GDM1 (cell line): ENCODE data around the gene OR8I2.
"Not testable (repeated sequence)": the region's sequence is repeated elsewhere in the genome, so short reads cannot be mapped to it uniquely, and the experiment has no call there.

ENCODE experiments used
- DNase-seq: peaks from one replicate; lab custom pipeline; 2025; lab: John Stamatoyannopoulos, UW

OR8I2 gene

DNA sequence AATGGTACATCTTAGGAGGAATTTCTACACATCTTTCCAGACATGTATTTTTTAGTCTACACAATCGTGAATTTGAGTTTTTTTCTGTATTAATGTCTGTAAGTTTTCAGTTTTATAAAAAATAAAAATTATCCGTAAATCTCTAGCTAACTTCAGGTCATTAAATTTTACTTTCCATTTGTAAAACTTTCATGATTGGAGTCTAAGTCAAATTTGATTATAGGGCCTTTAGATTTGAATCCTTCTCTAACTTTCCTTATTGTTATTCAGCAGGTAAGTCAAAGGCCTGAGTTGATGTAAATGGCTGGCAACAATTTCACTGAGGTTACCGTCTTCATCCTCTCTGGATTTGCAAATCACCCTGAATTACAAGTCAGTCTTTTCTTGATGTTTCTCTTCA is at the start of gene OR8I2:
Gene OR8I2 (plus strand): TSS at position 301 of the 400 bp plus-strand sequence. CDS start 0 bp downstream, at position 301.
- no peak for DNase-seq

DNA sequence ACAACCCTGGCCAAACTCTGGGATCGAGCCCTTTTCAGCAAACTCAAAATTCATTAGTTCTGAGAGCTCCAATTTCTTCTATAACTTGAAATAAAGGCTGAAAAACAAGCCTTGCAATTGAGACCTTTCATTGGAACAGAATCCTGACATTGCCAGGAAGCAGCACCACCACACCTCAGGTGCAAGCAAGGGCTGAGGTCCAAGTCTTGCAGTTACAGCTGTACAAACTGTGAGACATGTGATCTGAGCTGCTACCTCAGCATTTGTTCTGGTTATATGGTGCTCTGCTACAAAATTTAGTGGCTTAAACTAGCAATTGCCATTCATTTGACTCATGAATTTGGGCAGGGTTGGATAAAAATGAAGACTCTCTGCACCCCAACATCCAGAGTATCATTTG is 47.6 kb upstream of the OR8I2 start:
- DNase-seq: no peak

DNA sequence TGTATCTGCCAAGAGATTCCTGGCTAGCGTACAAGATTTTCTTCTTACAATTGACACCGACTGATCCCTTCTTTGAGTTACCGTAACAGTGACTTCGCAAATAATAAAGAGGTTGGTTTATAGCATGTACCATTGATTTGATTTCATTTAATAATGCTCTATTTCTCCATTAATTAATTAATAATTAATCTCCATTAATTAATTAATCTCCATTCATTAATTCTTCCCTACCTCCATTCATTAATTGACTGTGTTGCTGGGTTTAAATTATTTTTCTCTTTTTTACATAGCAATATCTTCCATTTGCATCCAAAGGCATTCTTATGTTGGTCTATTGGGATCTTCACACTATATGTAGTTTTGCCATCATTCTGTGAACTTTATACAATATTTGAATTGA is 44.6 kb upstream of the OR8I2 start:
- no peak for DNase-seq

DNA sequence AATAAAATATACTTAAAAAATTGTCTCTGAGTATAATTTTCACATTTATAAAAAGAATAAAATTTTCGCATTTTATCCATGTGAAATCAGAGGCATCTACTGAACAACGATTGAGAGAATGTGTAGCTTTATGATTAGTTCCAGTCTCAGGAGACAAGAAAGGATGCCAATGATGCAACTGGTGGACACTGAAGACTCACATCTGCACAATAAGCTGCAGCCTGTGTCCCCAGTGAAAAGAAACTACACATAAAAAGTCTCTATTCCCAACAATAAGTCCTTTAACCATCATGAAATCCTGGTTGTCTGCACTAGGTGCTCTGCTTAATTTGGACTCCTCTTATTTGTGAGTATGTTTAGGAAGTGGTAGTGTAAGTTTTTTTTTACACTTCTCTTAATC is 43.6 kb upstream of the OR8I2 start:
- no peak for DNase-seq

DNA sequence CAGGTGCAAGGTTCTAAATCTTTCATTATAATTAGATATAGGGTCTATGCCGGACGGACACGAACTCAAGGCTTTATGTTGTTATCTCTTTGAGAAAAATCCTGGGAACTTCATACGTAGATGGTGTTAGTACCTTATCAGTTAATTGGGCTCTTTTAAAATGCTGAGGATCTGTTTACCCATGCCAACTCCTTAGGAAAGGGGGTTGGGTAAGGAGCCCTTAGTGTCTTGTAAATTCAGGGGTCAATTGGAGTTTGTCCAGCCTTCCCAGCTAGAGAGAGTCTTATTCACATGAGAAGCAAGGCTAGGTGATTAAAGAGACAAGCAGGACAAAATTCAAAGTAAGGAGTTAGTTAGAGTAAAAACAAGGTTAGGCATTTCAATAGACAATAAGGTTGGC is 36.7 kb upstream of the OR8I2 start:
- DNase-seq: not testable (repeated sequence)

DNA sequence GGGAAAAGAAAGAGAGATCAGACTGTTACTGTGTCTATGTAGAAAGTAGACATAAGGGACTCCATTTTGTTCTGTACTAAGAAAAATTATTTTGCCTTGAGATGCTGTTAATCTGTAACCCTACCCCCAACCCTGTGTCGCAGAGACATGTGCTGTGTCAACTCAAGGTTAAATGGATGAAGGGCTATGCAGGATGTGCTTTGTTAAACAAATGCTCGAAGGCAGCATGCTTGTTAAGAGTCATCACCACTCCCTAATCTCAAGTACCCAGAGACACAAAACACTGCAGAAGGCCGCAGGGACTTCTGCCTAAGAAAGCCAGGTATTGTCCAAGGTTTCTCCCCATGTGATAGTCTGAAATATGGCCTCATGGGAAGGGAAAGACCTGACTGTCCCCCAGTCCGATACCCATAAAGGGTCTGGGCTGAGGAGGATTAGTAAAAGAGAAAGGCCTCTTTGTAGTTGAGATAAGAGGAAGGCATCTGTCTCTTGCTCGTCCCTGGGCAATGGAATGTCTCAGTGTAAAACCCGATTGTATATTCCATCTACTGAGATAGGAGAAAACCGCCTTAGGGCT is 35.4 kb upstream of the OR8I2 start:
- not testable (repeated sequence) for DNase-seq

DNA sequence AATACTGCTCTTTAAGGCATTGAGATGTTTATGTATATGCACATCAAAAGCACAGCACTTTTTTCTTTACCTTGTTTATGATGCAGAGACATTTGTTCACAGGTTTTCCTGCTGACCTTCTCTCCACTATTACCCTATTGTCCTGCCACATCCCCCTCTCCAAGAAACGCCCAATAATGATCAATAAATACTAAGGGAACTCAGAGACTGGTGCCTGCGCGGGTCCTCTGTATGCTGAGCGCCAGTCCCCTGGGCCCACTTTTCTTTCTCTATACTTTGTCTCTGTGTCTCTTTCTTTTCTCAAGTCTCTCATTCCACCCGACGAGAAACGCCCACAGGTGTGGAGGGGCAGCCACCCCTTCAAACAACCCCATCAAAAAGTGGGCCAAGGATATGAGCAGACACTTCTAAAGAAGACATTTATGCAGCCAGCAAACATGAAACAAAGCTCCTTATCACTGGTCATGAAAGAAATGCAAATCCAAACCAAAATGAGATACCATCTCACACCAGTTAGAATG is 34.8 kb upstream of the OR8I2 start:
- not testable (repeated sequence) for DNase-seq

DNA sequence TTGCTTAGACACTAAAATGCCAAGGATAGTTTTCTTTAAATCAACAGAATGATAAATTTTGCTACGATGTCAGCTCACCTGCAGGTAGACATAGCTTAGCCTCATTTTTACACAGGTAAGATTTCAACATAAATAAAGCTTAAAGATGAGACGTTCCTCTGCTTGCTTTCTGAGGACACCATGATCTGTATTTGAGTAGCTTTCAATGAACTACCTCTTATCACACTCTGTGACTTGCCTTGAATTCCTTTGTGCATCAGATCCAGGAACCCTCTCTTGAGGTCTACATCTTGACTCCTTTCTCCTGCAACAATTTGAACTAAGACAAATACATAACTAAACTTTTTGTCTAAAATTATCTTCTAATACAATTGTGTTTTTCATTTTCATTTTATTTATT is 26.1 kb upstream of the OR8I2 start:
- DNase-seq: no peak

DNA sequence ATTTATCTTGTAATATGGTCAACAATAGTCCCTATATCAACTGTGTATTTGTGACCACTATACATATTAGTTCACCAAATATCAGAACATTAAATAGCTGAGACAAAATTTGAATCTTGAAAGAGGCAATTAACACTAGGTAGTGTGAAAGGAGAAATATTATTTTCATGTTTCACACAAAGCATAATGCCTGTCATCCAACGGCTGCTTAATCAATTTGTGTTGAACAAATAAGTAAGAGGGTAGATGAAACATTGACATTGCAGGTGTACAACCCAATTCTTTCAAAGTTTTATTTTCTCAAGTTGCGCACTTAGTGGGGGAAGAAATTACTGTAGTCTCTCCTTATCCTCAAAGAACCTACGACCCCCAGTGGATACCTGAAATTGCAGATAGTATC is 3.4 kb upstream of the OR8I2 start:
- no peak for DNase-seq

DNA sequence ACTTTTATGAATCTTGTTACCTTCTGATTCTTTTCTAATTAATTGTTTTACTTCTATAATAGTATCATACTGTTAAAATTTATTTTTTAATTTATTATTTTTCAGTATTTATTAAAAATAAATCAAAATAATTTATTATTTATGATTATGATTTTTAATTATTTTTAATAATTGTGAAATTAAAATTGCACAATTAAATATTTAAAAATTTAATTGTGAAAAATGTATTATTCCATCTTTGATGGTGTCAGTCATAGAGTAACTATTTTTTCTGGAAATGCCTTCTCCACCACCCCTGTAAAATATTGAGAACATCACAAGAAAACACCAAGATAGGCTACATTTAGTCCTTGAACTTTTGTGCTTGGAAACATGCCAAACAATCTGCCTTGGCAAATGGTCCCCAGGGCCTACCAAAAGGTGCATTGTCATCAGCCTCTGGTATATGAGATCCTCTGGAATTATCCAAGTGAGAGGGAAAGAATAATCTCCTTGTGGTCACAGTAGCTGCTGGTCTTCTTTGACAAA is 10.2 kb downstream of the OR8I2 start, which contains the start of gene OR8H2:
Gene OR8H2 (plus strand): TSS at position 478 of the 528 bp plus-strand sequence. CDS start 1,356 bp downstream, outside the sequence.
- no peak for DNase-seq

DNA sequence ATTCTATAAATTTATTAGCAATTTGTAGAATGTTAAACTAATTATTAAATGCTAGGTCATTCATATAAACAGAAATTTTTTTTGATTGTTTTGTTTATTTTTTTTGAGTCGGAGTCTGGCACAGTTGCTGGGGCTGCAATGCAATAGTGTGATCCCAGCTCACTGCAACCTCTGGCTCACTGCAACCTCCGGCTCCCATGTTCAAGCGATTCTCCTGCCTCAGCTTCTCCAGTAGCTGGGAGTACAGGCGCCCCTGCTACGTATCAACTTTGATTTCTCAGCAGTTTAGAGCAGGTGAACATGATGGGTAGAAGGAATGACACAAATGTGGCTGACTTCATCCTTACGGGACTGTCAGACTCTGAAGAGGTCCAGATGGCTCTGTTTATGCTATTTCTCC is 29.0 kb downstream of the OR8I2 start, which contains the start of gene OR8H3:
Gene OR8H3 (plus strand): TSS at position 301 of the 400 bp plus-strand sequence. CDS start 0 bp downstream, at position 301.
- no peak for DNase-seq

DNA sequence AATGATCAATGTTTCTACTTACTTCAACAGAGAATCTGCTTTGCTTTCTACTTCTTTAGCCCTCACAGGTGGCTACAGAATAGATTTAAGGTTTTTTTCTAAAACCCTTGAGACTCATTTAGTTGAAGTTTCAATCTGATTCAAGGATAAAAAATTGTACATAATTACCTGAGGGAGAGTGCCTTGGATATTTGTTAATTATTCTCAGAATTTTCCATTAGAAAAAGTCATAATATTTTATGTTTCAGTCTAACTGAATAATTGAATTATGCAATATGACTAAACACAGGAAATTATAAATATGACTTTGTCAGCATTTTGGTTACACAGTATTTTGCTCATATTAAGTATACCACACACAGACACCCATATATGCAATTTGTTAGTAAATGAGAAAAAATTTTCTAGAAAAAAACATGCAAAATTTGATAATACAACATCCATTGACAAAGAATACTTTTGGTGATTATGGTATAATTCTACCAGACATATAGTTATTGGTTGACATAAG is 47.1 kb downstream of the OR8I2 start, which contains the start of gene OR8J3:
Gene OR8J3 (minus strand): TSS at position 51 of the 511 bp plus-strand sequence. CDS start 2,483 bp downstream, outside the sequence.
- no peak for DNase-seq

DNA sequence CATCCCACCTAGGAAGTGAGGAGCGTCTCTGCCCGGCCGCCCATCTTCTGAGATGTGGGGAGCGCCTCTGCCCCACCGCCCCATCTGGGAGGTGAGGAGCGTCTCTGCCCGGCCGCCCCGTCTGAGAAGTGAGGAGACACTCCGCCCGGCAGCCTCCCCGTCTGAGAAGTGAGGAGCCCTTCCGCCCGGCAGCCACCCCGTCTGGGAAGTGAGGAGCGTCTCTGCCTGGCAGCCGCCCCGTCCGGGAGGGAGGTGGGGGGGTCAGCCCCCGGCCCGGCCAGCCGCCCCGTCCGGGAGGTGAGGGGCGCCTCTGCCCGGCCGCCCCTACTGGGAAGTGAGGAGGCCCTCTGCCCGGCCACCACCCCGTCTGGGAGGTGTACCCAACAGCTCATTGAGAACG is 50.6 kb downstream of the OR8I2 start:
- DNase-seq: not testable (repeated sequence)
